BLaER1 (cell line): ENCODE measurements around the gene LEFTY2.
"Not testable (repeated sequence)": the region's sequence is repeated elsewhere in the genome, so short reads cannot be mapped to it uniquely, and the experiment has no call there.

Experiments used
- H3K27ac ChIP-seq: shearing (Covaris generic); formaldehyde crosslinking; 2 replicates; pipeline ENCODE4 v1.8.1; 2022
- H3K27me3 ChIP-seq: shearing (Covaris generic); formaldehyde crosslinking; 2 replicates; pipeline ENCODE4 v1.8.1; 2022
- H3K36me3 ChIP-seq: shearing (Covaris generic); formaldehyde crosslinking; 2 replicates; pipeline ENCODE4 v1.8.1; 2022
- H3K4me1 ChIP-seq: shearing (Covaris generic); formaldehyde crosslinking; 2 replicates; pipeline ENCODE4 v1.8.1; 2022
- H3K4me2 ChIP-seq: shearing (Covaris generic); formaldehyde crosslinking; 2 replicates; pipeline ENCODE4 v1.8.1; 2022
- H3K4me3 ChIP-seq: shearing (Covaris generic); formaldehyde crosslinking; 2 replicates; pipeline ENCODE4 v1.8.1; 2022
- H3K9ac ChIP-seq: shearing (Covaris generic); formaldehyde crosslinking; 2 replicates; pipeline ENCODE4 v1.8.1; 2022
- H3K9me3 ChIP-seq: shearing (Covaris generic); formaldehyde crosslinking; 2 replicates; pipeline ENCODE4 v1.8.1; 2022
- H4K20me1 ChIP-seq: shearing (Covaris generic); formaldehyde crosslinking; 2 replicates; pipeline ENCODE4 v1.8.1; 2022
- Cebpa-rat ChIP-seq: shearing (Covaris generic); IDR thresholded peaks from 2 replicates; pipeline ENCODE4 v1.8.1; 2022

LEFTY2 gene

GRCh38 chr1:225942574-225942973 lies 1.6 kb upstream of the LEFTY2 start:
- Histone ChIP-seq H3K4me1 (peaks cover 46% of the 10 kb centered on the region), H4K20me1 (no peaks in the 10 kb centered on the region), H3K27ac (no peak overlapping the region), H3K9ac (no peak overlapping the region), H3K27me3 (no peaks in the 10 kb centered on the region), H3K9me3 (no peaks in the 10 kb centered on the region), H3K36me3 (no peaks in the 10 kb centered on the region), H3K4me2 (0 out of 2 replicates have a peak overlapping the region, but pooled peaks have one; percentile 12), H3K4me3 (no peak overlapping the region)
- no peak for TF ChIP-seq Cebpa-rat

GRCh38 chr1:225941942-225942222 lies 862 bp upstream of the LEFTY2 start:
- H3K27ac ChIP-seq, result no peak overlapping the region
- no peak overlapping the region for H3K4me3 ChIP-seq
- H3K9me3 ChIP-seq, result no peaks in the 10 kb centered on the region
- H3K36me3 ChIP-seq, result no peaks in the 10 kb centered on the region
- TF ChIP-seq Cebpa-rat, result no peak
- no peaks in the 10 kb centered on the region for H4K20me1 ChIP-seq
- H3K4me2 ChIP-seq, result no peak overlapping the region
- no peak overlapping the region for H3K9ac ChIP-seq
- H3K27me3 ChIP-seq, result no peaks in the 10 kb centered on the region
- H3K4me1 ChIP-seq, result peaks cover 51% of the 10 kb centered on the region

GRCh38 chr1:225940385-225941151 lies 452 bp downstream of the LEFTY2 start:
- H3K4me1 ChIP-seq, result peaks cover 60% of the 10 kb centered on the region
- no peaks in the 10 kb centered on the region for H4K20me1 ChIP-seq
- TF ChIP-seq Cebpa-rat, result no peak
- H3K27ac ChIP-seq, result peak overlapping the region; percentile 22; the same call in 1 of the 2 replicates
- peak overlapping the region; percentile 28 for H3K4me2 ChIP-seq
- H3K27me3 ChIP-seq, result no peaks in the 10 kb centered on the region
- no peak overlapping the region for H3K4me3 ChIP-seq
- no peaks in the 10 kb centered on the region for H3K36me3 ChIP-seq
- no peak overlapping the region for H3K9ac ChIP-seq
- H3K9me3 ChIP-seq, result no peaks in the 10 kb centered on the region

- not testable (repeated sequence) for H3K36me3 ChIP-seq, H3K27ac ChIP-seq, H3K9me3 ChIP-seq, H3K9ac ChIP-seq, H4K20me1 ChIP-seq, H3K4me2 ChIP-seq, H3K27me3 ChIP-seq, H3K4me3 ChIP-seq
- H3K4me1 ChIP-seq, result peaks cover 54% of the 10 kb centered on the region
These were observed 1.1 kb downstream of the LEFTY2 start for GRCh38 chr1:225939939-225940310.

DNA sequence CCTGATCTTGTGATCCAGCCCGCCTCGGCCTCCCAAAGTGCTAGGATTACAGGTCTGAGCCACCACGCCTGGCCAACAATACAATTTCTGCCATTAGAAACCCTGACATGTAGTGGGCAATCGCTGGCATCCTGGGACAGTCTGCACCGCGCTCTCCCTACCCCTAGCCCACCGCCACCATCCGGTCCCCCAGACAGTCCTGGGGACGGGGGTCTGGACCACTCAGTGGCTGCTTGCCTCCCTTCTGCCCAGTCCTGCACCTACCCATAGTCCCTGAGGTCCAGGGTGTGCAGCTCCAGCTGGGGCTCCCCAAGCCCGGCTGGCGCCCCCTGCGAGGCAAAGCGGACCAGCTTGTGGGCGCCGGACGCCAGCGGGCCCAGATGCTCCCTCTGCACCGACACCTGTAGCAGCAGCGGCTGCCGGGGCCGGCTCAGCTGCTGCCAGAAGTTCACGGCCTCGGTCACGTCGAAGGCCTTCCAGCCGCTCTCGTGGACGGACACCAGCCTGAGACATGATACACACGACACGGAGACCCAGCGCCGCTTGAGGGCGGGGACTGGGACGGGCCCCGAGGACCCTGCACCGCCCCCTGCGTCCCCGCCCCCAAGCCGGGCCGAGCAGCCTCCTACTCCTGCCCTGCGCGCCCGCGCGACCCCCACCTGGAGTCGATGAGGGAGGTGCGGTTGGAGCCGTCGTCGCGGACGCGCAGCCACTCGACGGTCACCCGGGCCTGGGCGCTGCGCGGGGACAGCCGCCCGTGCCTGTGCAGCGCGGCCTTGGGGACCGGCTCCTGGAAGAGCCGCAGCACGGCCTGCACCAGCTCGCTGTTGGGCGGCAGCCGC lies 1.7 kb downstream of the LEFTY2 start:
- not testable (repeated sequence) for H3K4me2 ChIP-seq, H3K27me3 ChIP-seq, H3K9me3 ChIP-seq, H4K20me1 ChIP-seq, H3K36me3 ChIP-seq, H3K9ac ChIP-seq, H3K27ac ChIP-seq, H3K4me3 ChIP-seq
- peaks cover 48% of the 10 kb centered on the region for H3K4me1 ChIP-seq

DNA sequence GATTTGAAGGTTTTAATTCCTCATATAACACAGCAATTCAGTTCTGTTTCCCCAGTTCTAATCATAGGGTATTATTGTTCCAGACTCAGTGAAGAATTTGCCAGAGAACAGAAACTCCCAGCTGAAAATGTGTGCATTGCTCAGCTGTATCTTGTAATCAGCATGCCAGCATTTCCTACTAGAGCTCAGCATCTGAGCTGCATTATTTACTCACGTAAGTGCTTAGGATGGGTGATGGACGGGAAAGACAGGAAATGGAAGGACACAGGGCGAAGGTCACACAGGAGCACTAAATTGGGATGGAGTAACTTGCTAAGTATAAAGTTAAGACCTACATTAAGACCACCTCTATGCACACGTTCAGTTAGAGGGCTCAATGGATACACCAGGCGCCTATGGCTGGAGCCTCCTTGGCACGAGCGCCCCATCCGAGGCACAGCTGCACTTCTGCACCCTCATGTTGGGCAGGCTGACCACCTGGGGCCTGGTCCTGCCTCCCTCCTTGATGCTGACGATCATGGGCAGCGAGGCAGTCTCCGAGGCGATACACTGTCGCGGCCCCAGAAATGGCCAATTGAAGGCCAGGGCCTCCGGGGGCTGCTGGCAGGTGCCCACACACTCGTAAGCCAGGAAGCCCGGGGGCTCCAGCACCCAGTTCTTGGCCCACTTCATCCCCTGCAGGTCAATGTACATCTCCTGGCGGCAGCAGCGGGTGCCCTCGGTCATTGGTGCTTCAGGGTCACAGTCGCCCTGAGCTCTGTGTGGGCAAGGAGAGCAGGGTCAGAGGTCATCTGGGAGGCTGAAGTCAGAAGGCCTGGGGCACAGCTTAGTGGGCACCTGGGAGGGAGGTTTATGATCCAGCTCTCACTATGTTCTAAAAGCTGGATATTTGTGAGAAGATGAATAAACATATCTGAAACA lies 3.7 kb downstream of the LEFTY2 start:
- no peaks in the 10 kb centered on the region for H3K27me3 ChIP-seq
- peak overlapping the region; percentile 56 for H3K4me2 ChIP-seq
- no peaks in the 10 kb centered on the region for H4K20me1 ChIP-seq
- peak overlapping the region; percentile 34 for H3K9ac ChIP-seq
- H3K4me3 ChIP-seq, result no peak overlapping the region
- H3K36me3 ChIP-seq, result no peaks in the 10 kb centered on the region
- H3K27ac ChIP-seq, result no peak overlapping the region
- no peak for TF ChIP-seq Cebpa-rat
- peaks cover 36% of the 10 kb centered on the region for H3K4me1 ChIP-seq
- H3K9me3 ChIP-seq, result no peaks in the 10 kb centered on the region

- no peaks in the 10 kb centered on the region for H3K27me3 ChIP-seq
These were observed 4.5 kb downstream of the LEFTY2 start for GRCh38 chr1:225936523-225936922.

GRCh38 chr1:225936086-225936485 lies 4.9 kb downstream of the LEFTY2 start:
- H3K36me3 ChIP-seq, H3K27me3 ChIP-seq, H3K9me3 ChIP-seq, H3K4me3 ChIP-seq, H4K20me1 ChIP-seq, H3K9ac ChIP-seq, H3K27ac ChIP-seq: not testable (repeated sequence)
- peak overlapping the region; percentile 56 for H3K4me2 ChIP-seq
- peaks cover 23% of the 10 kb centered on the region for H3K4me1 ChIP-seq

More at GRCh38 chr1:225936523-225936922, 4.5 kb downstream of the LEFTY2 start:
- Histone ChIP-seq H3K9ac (peak overlapping the region; percentile 34), H3K4me2 (peak overlapping the region; percentile 56), H3K9me3 (no peaks in the 10 kb centered on the region), H4K20me1 (no peaks in the 10 kb centered on the region), H3K36me3 (no peaks in the 10 kb centered on the region), H3K4me3 (no peak overlapping the region), H3K4me1 (peaks cover 28% of the 10 kb centered on the region), H3K27ac (no peak overlapping the region)
- TF ChIP-seq Cebpa-rat, result no peak

- Histone ChIP-seq H3K27me3 (no peaks in the 10 kb centered on the region), H3K4me3 (no peak overlapping the region), H3K27ac (no peak overlapping the region), H3K36me3 (no peaks in the 10 kb centered on the region), H4K20me1 (no peaks in the 10 kb centered on the region), H3K4me2 (no peak overlapping the region), H3K4me1 (peaks cover 14% of the 10 kb centered on the region), H3K9ac (no peak overlapping the region), H3K9me3 (no peaks in the 10 kb centered on the region)
- TF ChIP-seq Cebpa-rat, result no peak
These were observed 6.3 kb downstream of the LEFTY2 start for GRCh38 chr1:225934711-225935110.

DNA sequence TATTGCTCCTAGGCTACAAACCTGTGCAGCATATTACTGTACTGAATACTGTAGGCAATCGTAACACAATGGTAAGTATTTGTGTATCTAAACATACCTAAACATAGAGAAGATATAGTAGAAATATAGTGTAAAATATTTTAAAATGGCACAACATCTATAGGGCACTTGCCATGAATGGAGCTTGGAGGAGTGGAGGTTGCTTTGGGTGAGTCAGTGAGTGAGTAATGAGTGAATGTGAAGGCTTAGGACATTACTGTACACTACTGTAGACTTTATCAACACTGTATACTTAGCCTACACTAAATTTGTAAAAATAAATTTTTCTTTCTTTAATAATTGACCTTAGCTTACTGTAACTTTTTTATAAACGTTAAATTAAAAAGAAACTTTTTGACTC lies 7.9 kb downstream of the LEFTY2 start:
- no peak overlapping the region for H3K9ac ChIP-seq
- peaks cover 14% of the 10 kb centered on the region for H3K4me1 ChIP-seq
- no peaks in the 10 kb centered on the region for H4K20me1 ChIP-seq
- no peak for TF ChIP-seq Cebpa-rat
- no peaks in the 10 kb centered on the region for H3K36me3 ChIP-seq
- H3K9me3 ChIP-seq, result no peaks in the 10 kb centered on the region
- H3K27me3 ChIP-seq, result no peaks in the 10 kb centered on the region
- H3K4me3 ChIP-seq, result no peak overlapping the region
- H3K27ac ChIP-seq, result no peak overlapping the region
- H3K4me2 ChIP-seq, result no peak overlapping the region
